T-helper 22 cell (primary cell): ENCODE measurements around the gene MISP3.
"Not testable (repeated sequence)": the region's sequence is repeated elsewhere in the genome, so short reads cannot be mapped to it uniquely, and the experiment has no call there.

Experiments used
- DNase-seq: peaks from one replicate; pipeline ENCODE4 v3.0.0-alpha.2; 2020; ENCODE audit warnings: low read depth

Gene MISP3

DNA sequence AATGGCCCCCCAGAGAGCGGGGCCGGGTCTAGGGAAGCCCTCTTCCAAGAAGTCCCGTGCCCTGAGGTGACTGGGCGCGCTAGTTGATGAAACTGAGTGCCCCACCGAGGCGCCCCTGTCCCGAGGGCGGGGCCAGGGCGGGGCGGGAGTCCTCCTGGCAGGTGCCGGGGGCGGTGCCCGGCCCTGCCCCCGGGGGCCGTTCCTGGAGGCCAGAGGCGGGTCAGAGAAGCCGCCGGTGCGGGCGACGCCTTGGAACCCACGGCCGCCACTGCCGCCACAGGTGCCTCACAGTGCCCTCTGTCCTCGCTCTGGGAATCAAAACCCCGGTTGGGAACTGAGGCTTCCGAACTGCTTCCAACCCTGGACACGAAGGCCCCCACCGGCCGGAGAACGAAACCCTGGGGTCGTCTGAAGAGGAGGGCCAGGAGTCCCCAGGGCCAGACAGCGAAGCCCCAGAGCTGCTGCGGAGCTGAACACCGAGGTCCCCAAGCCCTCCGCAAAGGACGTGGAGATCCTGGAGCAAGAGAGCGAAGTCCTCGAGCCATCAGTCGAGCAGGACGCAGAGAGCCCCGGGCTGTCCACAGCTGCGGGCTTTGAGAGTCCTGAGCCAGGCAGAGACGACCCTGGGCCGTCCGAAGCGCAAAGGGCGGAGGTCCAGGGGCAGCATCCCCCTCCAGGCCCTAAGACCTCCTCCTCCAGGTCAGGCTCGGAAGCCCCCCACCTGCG lies at the start of gene MISP3:
Gene MISP3 (plus strand): TSS at position 252 of the 726 bp plus-strand sequence. CDS start 524 bp downstream, outside the sequence.
- peak; percentile 11 for DNase-seq

DNA sequence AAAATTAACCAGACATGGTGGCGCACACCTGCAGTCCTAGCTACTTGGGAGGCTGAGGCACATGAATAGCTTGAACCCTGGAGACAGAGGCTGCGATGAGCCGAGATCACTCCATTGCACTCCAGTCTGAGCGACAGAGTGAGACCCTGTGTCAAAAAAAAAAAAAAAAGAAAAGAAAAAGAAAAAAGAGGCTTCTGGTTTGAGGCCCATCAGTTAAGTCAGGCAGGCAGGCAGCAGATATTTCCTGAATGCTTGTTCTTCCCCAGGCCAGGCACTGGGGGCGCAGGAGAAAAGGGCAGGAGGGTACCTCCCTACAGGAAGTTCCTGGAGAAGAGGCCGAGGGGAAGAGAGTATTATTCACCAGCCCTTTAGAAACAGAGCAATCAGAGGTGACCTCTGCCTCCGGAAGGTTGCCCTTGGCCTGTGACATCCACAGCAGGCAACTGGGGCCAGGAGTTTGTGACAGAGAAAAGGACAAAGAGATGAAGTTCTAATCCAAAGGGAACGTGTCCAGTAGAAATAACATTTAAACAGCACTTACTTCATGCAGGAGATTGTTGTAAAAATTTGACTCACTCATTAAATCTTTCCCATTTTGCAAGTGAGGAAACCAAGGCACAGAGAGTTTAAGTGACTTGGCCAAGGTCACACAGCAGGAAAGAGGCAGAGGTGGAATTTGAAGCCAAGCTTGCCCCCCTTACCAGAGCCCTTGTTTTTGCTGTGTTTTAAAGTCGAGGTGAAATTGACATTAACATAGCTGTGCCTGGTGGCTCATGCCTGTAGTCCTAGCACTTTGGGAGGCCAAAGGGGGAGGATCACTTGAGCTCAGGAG lies 49.0 kb upstream of the MISP3 start:
- DNase-seq: no peak

DNA sequence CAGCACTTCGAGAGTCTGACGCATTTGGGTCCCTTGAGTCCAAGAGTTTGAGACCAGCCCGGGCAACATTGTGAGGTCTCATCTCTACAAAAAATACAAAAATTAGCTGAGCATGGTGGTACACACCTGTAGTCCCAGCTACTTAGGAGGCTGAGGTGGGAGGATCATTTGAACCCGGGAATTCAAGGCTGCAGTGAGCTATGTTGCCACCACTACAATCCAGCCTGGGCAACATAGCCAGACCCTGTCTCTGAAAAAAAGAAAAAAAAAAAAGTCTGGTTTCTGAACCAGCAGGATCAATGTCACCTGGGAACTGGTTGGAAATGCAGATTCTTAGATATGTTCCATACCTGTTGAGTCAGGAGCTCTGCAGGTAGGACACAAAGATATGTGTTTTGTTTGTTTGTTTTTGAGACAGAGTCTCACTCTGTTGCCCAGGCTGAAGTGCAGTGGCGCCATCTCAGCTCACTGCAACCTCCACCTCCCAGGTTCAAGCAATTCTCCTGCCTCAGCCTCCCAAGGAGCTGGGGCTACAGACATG lies 45.9 kb upstream of the MISP3 start:
- DNase-seq: not testable (repeated sequence)

DNA sequence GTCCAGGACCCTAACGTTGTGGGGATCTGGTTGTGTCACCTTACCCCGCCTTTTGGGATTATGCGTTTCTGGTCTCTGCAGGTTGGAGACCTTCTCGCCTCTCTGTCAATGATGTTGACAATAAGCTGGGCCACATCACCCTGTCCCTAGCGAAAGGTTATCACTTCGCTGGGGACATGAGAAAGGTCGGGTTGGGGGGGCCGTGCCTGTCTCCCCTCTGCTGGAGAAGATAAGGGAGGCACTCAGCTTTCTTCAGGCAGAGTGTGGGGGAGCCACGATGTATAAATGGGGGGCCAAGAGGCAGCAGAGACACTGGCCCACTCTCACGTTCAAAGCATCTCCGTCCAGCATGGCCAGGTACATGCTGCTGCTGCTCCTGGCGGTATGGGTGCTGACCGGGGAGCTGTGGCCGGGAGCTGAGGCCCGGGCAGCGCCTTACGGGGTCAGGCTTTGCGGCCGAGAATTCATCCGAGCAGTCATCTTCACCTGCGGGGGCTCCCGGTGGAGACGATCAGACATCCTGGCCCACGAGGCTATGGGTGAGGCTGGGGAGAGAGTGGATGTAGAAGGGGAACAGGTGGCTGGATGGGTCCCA lies 44.6 kb upstream of the MISP3 start, which contains the start of gene RLN3:
Gene RLN3 (plus strand): TSS at position 293 of the 595 bp plus-strand sequence. CDS start 57 bp downstream, at position 350.
- no peak for DNase-seq

DNA sequence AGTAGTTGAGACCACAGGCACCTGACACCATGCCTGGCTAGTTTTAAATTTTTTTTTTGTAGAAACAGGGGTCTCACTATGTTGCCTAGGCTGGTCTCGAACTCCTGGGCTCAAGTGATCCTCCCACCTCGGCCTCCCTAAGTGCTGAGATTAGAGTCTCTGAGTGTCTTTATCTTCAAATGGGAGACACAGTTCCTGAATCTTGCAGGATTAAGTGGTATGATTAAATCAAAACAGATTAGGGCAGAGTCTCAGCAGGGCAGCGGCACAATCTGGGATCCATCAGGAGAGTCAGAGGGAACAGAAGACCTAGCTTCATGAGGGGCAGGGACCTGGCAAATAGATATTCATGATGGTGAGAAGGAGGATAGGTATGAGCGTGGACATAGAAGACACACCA lies 43.7 kb upstream of the MISP3 start:
- no peak for DNase-seq

DNA sequence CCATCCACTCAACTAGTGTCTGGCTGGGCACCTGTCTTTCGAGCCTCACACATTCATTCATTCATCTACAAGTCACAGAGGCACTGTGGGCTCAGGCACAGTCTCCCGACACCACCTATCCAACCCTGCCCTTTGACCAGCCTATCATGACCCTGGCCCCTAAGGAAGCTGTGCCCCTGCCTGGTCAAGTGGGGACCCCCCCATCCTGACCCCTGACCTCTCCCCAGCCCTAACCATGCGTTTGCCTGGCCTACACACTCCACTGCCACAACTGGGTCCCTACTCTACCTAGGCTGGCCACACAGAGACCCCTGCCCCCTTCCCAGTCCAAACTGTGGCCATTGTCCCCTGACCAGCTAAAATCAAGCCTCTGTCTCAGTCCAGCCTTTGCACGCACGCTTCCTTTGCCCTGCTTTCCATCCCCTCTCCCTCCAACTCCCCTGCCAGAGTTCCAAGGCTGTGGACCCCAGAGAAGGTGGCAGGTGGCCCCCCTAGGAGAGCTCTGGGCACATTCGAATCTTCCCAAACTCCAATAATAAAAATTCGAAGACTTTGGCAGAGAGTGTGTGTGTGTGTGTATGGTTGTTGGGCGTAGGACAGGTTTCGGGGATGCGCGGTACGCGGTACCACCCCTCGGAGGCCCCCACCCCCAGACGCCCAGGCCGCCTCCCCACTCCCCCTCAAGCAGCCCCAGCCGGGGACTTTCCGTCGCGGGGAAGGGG lies 41.4 kb upstream of the MISP3 start:
- DNase-seq: peak; percentile 72

DNA sequence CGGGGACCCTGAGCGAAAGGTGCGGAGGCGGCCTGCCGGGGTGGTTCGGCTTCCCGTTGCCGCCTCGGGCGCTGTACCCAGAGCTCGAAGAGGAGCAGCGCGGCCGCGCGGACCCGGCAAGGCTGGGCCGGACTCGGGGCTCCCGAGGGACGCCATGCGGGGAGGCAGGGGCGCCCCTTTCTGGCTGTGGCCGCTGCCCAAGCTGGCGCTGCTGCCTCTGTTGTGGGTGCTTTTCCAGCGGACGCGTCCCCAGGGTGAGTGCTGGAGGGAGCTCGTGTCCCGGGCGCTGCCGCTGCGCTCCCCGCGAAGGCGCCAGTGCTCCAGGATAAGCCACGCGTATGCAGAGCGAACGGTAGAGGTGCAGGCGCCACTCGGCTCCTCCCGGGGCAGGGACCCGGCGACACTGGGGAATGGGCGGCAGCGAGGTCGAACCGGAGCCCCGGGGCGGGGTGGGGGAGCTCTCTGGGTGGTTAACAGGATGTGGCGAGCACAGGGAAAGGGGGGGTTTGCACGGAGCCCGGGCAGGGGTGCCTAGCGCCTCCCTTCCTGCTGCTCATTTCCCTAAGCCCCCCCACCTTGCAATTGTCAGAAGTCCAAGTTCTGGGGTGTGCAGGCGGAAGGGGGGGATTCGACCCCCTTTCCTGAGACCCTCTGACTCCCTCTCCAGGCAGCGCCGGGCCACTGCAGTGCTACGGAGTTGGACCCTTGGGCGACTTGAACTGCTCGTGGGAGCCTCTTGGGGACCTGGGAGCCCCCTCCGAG lies 40.7 kb upstream of the MISP3 start, which contains the start of gene IL27RA:
Gene IL27RA (plus strand): TSS at position 44 of the 762 bp plus-strand sequence. CDS start 111 bp downstream, at position 155.
- DNase-seq: peak; percentile 74

DNA sequence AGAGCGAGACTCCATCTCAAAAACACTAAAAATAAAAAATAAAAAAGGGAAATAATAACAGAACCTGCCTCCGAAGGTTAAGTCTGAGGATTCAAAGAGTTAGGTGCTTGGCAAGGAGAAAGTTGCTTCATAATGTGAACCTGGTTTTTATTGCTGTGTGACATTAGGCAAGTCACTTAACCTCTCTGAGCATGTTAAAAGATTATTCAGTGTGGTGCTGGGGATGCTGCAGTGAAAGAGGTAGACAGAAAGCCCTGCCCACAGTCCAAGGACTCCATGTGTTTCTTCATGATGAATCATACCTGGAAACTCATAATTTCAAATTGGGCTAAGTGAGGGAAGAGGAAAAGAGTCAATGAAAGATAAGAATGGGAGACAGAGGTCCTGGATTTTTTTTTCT lies 38.6 kb upstream of the MISP3 start:
- DNase-seq: no peak

DNA sequence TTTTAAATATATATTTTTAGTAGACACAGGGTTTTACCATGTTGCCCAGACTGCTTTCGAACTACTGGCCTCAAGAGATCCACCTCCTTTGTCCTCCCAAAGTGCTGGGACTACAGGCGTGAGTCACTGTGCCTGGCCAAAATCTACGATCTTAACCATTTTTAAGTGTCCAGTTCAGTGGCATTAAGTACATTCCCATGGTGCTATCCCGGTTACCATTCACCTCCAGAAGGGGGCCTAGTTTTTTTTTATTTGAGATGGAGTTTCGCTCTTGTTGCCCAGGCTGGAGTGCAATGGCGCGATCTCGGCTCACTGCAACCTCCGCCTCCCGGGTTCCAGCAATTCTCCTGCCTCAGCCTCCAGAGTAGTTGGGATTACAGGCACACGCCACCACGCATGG lies 37.4 kb upstream of the MISP3 start:
- not testable (repeated sequence) for DNase-seq

DNA sequence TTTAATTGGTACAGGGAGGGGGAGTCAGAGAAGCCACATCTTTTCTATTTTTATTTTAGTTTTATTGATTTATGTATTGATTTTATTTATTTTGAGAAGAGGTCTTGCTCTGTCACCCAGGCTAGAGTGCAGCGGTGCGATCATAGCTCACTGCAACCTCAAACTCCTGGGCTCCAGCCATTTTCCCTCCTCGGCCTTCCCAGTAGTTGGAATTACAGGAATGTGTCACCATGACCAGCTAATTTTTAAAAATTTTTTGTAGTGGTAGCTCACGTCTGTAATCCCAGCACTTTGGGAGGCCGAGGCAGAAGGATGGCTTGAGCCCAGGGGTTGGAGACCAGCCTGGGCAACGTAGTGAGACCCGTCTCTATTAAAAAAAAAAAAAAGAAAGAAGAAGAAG lies 36.9 kb upstream of the MISP3 start:
- DNase-seq: no peak

DNA sequence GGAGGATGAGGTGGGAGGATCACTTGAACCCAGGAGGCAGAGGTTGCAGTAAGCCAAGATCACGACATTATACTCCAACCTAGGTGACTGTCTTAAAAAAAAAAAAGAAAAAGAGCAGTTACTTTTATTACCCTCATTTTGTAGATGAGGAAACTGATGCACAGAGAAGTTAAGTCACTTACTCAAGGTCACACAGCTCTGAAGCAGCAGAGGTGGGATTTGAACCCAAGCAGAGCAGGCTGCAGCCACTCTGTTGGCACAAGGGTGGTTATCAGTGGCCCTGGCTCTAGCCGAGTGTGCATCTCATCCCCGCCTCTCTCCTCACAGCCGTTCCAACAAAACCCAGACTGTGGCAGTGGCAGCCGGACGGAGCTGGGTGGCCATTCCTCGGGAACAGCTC lies 33.4 kb upstream of the MISP3 start:
- no peak for DNase-seq

DNA sequence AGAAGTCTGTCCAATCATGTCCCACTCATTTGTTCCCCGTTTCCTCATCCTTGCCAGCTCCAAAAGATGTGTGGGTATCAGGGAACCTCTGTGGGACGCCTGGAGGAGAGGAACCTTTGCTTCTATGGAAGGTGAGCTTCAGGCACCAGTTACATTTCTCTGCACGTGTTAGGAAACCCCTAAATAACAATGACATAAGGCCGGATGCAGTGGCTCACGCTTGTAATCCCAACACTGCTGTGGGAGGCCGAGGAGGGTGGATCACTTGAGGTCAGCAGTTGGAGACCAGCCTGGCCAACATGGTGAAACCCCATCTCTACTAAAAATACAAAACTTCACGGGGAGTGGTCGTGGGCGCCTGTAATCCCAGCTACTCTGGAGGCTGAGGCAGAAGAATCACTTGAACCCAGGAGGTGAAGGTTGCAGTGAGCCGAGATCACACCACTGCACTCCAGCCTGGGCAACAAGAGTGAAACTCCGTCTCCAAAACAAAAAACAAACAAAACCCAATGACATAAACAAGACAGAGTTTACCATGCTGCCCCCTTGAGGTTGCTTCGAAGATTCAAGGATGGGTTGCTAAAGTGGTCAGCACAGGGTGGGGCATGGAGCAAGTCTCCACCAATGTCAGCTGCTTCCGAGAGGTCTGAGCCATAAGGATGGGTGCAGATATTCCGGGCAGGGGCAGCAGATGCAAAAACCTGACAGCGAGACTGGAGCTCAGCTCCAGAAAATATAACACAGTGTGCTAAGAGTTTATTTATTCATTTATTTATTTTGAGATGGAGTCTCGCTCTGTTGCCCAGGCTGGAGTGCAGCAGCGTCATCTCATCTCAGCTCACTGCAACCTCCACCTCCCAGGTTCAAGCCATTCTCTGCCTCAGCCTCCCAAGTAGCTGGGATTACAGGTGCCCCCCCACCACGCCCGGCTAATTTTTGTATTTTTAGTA lies 29.7 kb upstream of the MISP3 start:
- DNase-seq: not testable (repeated sequence)

DNA sequence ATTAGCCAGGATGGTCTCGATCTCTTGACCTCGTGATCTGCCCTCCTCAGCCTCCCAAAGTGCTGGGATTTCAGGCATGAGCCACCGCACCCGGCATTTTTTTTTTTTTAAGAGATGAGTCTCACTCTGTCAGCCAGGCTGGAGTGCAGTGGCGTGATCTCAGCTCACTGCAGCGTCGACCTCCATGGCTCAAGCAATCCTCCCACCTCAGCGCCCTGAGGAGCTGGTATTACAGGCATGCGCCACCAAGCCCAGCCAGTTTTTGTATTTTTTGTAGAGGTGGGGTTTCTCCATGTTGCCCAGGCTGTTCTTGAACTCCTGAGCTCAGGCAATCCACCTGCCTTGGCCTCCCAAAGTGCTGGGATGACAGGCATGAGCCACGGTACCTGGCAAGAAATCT lies 24.7 kb upstream of the MISP3 start:
- DNase-seq: not testable (repeated sequence)

DNA sequence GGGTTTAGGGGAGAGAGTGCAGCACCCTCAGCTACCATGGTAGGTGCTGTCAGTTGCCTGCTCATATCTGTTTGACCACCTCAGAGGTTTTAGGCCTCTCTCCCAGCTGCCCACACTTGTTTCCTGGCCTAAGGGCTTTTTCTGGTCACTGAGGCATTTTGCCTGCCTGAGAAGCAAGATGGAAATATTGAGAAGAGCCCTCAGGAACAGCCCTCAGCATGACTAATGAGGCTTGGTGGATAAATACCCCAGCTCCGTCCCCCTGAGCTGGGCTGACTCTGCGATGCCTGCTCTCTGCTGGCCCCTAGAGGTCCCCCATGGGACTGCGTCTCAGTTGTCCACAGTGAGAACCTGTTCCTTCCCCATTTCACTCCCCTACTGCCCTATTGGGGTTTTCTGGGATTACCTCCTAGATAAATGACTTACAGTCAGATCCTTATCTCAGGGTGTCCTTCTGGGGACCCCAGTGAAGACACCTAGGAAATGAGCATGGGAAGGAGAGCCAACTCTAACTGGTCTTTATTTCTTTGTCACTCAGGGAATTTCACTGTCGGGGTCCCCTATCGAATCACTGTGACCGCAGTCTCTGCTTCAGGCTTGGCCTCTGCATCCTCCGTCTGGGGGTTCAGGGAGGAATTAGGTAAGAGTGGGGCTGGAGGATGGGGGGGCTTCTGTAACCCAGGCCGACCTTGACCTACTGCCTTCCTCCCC lies 24.0 kb upstream of the MISP3 start:
- peak; percentile 40 for DNase-seq

DNA sequence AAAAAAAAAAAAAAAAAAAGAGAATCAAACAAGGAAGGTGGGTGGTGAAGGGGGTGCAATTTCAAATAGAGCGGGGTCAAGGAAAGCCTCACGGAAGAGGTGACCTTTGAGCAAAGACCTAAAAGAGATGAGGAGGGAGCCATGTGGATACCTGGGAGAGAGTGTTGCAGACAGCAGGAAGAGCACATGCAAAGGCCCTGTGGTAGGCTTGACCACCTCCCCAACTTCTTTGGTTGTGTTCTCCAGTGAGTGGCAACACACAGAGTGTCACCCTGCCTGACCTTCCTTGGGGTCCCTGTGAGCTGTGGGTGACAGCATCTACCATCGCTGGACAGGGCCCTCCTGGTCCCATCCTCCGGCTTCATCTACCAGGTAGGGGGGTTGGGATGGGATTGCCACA lies 22.1 kb upstream of the MISP3 start:
- DNase-seq: no peak

DNA sequence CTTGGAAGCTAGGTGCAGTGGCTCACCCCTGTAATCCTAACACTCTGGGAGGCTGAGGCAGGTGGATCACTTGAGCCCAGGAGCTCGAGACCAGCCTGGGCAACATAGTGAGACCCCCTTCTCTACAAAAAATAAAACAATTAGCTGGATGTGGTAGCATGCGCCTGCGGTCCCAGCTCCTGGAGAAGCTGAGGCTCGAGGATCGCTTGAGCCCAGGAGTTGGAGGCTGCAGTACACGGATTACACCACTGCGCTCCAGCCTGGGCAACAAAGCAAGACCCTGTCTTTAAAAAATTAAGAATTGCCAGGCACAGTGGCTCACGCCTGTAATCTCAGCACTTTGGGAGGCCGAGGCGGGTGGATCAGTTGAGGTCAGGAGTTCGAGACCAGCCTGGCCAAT lies 21.6 kb upstream of the MISP3 start:
- DNase-seq: not testable (repeated sequence)

DNA sequence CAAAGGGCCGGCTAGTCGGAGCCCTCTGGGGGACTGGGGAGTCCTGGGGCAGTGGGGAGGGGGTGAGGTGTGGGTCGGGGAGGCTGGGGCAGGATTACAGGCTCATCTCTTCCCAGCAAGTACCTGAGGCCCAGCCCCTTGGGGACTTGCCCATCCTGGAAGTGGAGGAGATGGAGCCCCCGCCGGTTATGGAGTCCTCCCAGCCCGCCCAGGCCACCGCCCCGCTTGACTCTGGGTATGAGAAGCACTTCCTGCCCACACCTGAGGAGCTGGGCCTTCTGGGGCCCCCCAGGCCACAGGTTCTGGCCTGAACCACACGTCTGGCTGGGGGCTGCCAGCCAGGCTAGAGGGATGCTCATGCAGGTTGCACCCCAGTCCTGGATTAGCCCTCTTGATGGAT lies 20.6 kb upstream of the MISP3 start:
- DNase-seq: no peak

DNA sequence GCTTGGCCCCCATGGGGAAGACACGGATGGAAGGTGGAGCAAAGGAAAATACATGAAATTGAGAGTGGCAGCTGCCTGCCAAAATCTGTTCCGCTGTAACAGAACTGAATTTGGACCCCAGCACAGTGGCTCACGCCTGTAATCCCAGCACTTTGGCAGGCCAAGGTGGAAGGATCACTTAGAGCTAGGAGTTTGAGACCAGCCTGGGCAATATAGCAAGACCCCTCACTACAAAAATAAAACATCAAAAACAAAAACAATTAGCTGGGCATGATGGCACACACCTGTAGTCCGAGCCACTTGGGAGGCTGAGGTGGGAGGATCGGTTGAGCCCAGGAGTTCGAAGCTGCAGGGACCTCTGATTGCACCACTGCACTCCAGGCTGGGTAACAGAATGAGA lies 20.1 kb upstream of the MISP3 start:
- DNase-seq: no peak

DNA sequence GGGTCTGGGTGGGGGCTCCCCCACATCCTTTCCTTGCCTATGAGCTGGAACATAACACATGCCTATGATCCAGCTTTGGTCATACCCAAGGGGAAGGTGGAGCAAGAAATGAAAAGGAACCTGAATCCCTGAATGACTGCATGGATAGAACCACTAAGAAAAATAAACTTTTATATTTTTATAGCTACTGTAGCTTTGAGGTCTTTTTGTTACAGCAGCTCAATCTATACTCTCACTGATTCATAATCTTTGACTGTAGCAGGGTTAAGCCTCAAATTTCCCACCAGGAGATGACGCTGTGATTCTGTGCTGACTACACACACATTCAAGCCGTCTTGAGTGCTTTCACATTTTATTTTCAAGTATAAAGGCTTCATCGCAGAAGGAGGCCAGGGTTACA lies 19.6 kb upstream of the MISP3 start:
- DNase-seq: no peak
